Natural killer cell (primary cell): ENCODE measurements around the gene KDM4C. TPM values are rescaled to one million over a fixed set of nuclear protein-coding genes. Genes with fewer than 3 reads are reported as not detected.
A peak's percentile ranks its signal among the peaks of the same experiment; 100 is the strongest.

Experiments
- ATAC-seq, 3 donors: fragments of 150-1000 bp in 2 of 3; fragments of 200-7000 bp in 1 of 3; cut with Tn5 transposase; 1 replicate in 1 of 3; 2 replicates in 2 of 3; pipeline ENCODE4 v1.10.0; 2021; ENCODE audit warnings: mild to moderate bottlenecking in 2 of 3, moderate library complexity in 2 of 3
- DNase-seq, 2 donors: peaks; one replicate each; pipeline versions ENCODE4 v3.0.0 to v3.0.0-alpha.2; 2013 to 2021; ENCODE audit warnings: mixed read lengths in 1 of 2
- H3K27ac ChIP-seq: one replicate; pipeline ENCODE4 v1.5.1; 2013; ENCODE audit warnings: mild to moderate bottlenecking, low read length
- H3K27me3 ChIP-seq: one replicate; pipeline ENCODE4 v1.6.1; 2013; ENCODE audit warnings: low read length; ENCODE audit not compliant: control insufficient read depth, insufficient read depth
- H3K36me3 ChIP-seq: one replicate; pipeline ENCODE4 v1.6.1; 2013; ENCODE audit warnings: low read length; ENCODE audit not compliant: control insufficient read depth, insufficient read depth
- H3K4me1 ChIP-seq: one replicate; pipeline ENCODE4 v1.6.1; 2013; ENCODE audit warnings: low read length; ENCODE audit not compliant: control insufficient read depth, insufficient read depth
- H3K4me3 ChIP-seq: one replicate; pipeline ENCODE4 v1.5.1; 2013; ENCODE audit warnings: low read length
- H3K9me3 ChIP-seq: one replicate; pipeline ENCODE4 v1.6.1; 2013; ENCODE audit warnings: low read length; ENCODE audit not compliant: control insufficient read depth, insufficient read depth
- H3K27ac Mint-ChIP-seq, 2 donors: one replicate each; pipeline ENCODE4 v1.8.0; 2022; ENCODE audit warnings: mild to moderate bottlenecking in 2 of 2, mixed read lengths in 2 of 2, moderate library complexity in 1 of 2
- H3K27me3 Mint-ChIP-seq, 2 donors: one replicate each; pipeline ENCODE4 v1.8.0; 2022; ENCODE audit warnings: low read depth in 2 of 2, mixed read lengths in 2 of 2
- H3K36me3 Mint-ChIP-seq: one replicate; pipeline ENCODE4 v1.8.0; 2022; ENCODE audit warnings: mixed read lengths
- H3K4me1 Mint-ChIP-seq, 2 donors: one replicate each; pipeline ENCODE4 v1.8.0; 2022; ENCODE audit warnings: mixed read lengths in 2 of 2
- H3K4me3 Mint-ChIP-seq: one replicate; pipeline ENCODE4 v1.8.0; 2022; ENCODE audit warnings: mild to moderate bottlenecking, moderate library complexity, mixed read lengths
- H3K9me3 Mint-ChIP-seq, 2 donors: one replicate each; pipeline ENCODE4 v1.8.0; 2022; ENCODE audit warnings: mixed read lengths in 2 of 2
- WGBS: methylation state at CpG from one replicate; pipeline ENCODE4 v1.1.7; 2013; ENCODE audit warnings: missing lambda C conversion rate; ENCODE audit not compliant: insufficient coverage; 5-methylcytosine and 5-hydroxymethylcytosine counted together
- intact Hi-C: fragments of 100-400 bp; cut with micrococcal nuclease; formaldehyde crosslinking; loops from one replicate; pipeline ENCODE4 v1.14.2; 2022
- total RNA-seq, 4 donors: library from RNA; stranded (reverse); fragments of 120-200 nt in 1 of 4; gene quantifications; one replicate each; pipeline versions ENCODE4 v1.2.3 to v1.2.4, GENCODE V29; 2013 to 2022
- TF ChIP-seq, protein P1 (sequence below): fragments of 200-600 bp; IDR thresholded peaks from one replicate; pipeline ENCODE4 v1.8.0; 2022; ENCODE audit warnings: antibody characterized with exemption

KDM4C gene
- total RNA-seq, 3 donors from 2014 or later (not counting 1 experiment from before 2014, with no cell fraction given), result 115 to 137 (median 116) TPM

DNA sequence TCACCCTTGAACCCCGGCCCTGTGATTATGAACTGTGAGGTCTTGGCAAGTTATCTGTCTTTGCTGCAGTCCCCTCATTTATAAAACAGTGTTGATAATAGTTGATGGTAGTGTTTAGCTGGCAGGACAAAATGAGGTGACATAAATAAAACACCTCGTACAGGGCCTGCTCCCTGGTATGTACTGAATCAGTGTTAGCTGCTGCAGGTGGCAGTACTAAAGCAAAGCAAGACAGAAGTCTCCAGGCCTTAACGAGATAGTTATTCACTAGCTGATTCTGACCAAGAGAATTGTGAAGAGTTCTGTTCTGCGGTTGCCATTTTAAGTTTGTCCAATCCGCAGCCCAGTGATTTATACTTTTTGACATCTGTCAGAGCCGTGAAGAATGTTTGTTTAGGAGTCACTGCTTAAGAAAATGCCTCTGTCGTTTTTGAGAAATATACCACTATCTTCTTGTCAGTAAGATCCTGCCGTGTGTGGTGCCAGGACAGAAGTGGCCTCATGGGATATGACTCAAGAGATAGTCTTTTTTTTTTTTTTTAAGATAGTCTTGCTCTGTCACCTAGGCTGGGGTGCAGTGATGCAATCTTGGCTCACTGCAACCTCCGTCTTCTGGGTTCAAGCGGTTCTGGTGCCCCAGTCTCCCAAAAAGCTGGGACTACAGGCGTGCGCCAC lies 75.9 kb downstream of the KDM4C start:
- TF ChIP-seq, protein P1, sequence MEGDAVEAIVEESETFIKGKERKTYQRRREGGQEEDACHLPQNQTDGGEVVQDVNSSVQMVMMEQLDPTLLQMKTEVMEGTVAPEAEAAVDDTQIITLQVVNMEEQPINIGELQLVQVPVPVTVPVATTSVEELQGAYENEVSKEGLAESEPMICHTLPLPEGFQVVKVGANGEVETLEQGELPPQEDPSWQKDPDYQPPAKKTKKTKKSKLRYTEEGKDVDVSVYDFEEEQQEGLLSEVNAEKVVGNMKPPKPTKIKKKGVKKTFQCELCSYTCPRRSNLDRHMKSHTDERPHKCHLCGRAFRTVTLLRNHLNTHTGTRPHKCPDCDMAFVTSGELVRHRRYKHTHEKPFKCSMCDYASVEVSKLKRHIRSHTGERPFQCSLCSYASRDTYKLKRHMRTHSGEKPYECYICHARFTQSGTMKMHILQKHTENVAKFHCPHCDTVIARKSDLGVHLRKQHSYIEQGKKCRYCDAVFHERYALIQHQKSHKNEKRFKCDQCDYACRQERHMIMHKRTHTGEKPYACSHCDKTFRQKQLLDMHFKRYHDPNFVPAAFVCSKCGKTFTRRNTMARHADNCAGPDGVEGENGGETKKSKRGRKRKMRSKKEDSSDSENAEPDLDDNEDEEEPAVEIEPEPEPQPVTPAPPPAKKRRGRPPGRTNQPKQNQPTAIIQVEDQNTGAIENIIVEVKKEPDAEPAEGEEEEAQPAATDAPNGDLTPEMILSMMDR, result no peak
- Mint-ChIP-seq H3K27me3 (no peaks in the 10 kb centered on the region), H3K4me1 (peaks cover 0 to 9% of the 10 kb centered on the region in 2 donors), H3K36me3 (no peaks in the 10 kb centered on the region), H3K9me3 (no peaks in the 10 kb centered on the region), H3K4me3 (no peak overlapping the region), H3K27ac (peak overlapping the region in 1 of 2 donors; percentile 33)
- Histone ChIP-seq H3K9me3 (no peaks in the 10 kb centered on the region), H3K36me3 (peaks cover 21% of the 10 kb centered on the region), H3K4me1 (no peaks in the 10 kb centered on the region), H3K27ac (no peak overlapping the region), H3K27me3 (no peaks in the 10 kb centered on the region), H3K4me3 (no peak overlapping the region)
- no peak for ATAC-seq
- no peak for DNase-seq
- intact Hi-C loops, result no loop called here
- WGBS, result 95% methylated on average over 12 of the region's 12 CpGs

DNA sequence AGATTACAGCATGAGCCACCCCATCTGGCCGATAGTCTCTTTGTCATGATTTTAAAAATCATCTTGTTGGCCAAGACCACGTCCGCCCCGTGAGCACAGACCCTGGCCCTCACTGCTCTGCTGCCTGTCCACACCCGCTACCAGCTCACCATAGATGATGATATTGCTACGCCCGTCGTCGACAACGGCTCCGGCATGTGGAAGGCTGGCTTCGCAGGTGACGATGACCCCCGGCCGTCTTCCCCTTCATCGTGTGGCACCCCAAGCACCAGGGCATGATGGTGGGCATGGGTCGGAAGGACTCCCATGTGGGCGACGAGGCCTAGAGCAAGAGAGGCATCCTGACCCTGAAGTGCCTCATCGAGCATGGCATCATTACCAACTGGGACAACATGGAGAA lies 76.5 kb downstream of the KDM4C start:
- ATAC-seq, result no peak
- TF ChIP-seq, protein P1, result no peak
- Histone ChIP-seq H3K9me3 (no peaks in the 10 kb centered on the region), H3K27ac (no peak overlapping the region), H3K36me3 (peaks cover 17% of the 10 kb centered on the region), H3K4me1 (no peaks in the 10 kb centered on the region), H3K4me3 (no peak overlapping the region), H3K27me3 (no peaks in the 10 kb centered on the region)
- no peak overlapping the region for H3K27ac Mint-ChIP-seq
- no peaks in the 10 kb centered on the region for H3K27me3 Mint-ChIP-seq
- H3K9me3 Mint-ChIP-seq, result no peaks in the 10 kb centered on the region
- WGBS, result 98% methylated on average over 20 of the region's 20 CpGs
- H3K4me1 Mint-ChIP-seq, result peaks cover 0 to 3% of the 10 kb centered on the region in 2 donors
- intact Hi-C loops, result no loop called here
- H3K36me3 Mint-ChIP-seq, result no peaks in the 10 kb centered on the region
- no peak overlapping the region for H3K4me3 Mint-ChIP-seq
- DNase-seq, result no peak

DNA sequence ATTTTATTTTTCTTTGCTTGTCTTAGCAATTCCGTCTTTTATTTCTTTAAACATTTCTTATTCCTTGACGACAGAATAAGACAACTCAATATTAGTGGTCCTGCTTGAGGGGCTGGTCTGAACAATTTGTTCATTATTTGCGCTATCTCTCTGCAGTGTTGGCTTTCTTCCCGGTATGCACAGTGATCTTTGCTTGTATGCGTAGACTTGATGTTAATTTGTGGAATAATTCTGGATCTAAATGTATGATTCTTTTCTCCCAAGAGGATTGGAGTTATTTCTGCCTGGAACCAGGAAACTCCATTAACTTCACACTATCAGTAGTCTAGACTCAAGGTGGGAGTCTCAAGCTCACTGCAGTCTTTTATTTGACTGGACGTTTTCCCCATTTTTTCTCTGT lies 80.4 kb downstream of the KDM4C start:
- Mint-ChIP-seq H3K4me3 (no peak overlapping the region), H3K36me3 (no peaks in the 10 kb centered on the region), H3K4me1 (peaks cover 8 to 22% of the 10 kb centered on the region in 2 donors), H3K9me3 (no peaks in the 10 kb centered on the region), H3K27ac (peak overlapping the region in 1 of 2 donors; percentile 15), H3K27me3 (no peaks in the 10 kb centered on the region)
- 85% methylated on average over 4 of the region's 6 CpGs for WGBS
- Histone ChIP-seq H3K4me1 (no peaks in the 10 kb centered on the region), H3K36me3 (peaks cover 11% of the 10 kb centered on the region), H3K4me3 (no peak overlapping the region), H3K9me3 (no peaks in the 10 kb centered on the region), H3K27ac (no peak overlapping the region), H3K27me3 (no peaks in the 10 kb centered on the region)
- ATAC-seq (no peak), DNase-seq (no peak)
- intact Hi-C loops, result no loop called here
- TF ChIP-seq, protein P1, result no peak

DNA sequence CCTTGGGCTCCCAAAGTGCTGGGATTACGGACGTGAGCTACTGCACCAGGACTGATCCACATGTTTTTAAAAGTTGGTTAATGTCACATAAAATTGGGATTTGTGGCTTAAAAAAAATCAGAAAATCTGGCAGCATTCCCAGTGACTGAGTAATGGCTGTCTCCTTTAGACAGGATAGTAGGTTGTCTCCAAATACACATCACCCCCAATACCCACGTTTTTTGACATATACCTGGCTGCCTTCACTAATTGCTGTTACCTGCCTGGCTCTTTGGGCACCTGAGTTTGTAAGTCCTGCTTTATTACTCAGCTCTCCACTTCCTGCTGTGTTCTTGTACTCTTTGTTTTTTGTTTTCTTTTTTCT lies 84.8 kb downstream of the KDM4C start:
- TF ChIP-seq, protein P1, result no peak
- Mint-ChIP-seq H3K27ac (no peak overlapping the region), H3K4me1 (peaks cover 21 to 35% of the 10 kb centered on the region in 2 donors), H3K36me3 (no peaks in the 10 kb centered on the region), H3K27me3 (no peaks in the 10 kb centered on the region), H3K4me3 (no peak overlapping the region), H3K9me3 (no peaks in the 10 kb centered on the region)
- H3K4me1 ChIP-seq, result no peaks in the 10 kb centered on the region
- DNase-seq, result no peak
- no peak overlapping the region for H3K27ac ChIP-seq
- H3K27me3 ChIP-seq, result no peaks in the 10 kb centered on the region
- H3K9me3 ChIP-seq, result no peaks in the 10 kb centered on the region
- no peaks in the 10 kb centered on the region for H3K36me3 ChIP-seq
- WGBS, result 93% methylated on average over 3 of the region's 3 CpGs
- intact Hi-C loops, result no loop called here
- H3K4me3 ChIP-seq, result no peak overlapping the region
- ATAC-seq, result no peak
